Kidney glomerular epithelial cell (primary cell): Measurements from ENCODE around the gene CADPS.

Experiments used
- DNase-seq: peaks from one replicate; lab custom pipeline; 2025; lab: John Stamatoyannopoulos, UW

CADPS gene

GRCh38 chr3:62749130-62749529, 126.1 kb downstream of the CADPS start:
- DNase-seq: no peak

GRCh38 chr3:62737449-62737848, 137.8 kb downstream of the CADPS start:
- DNase-seq: no peak

DNA sequence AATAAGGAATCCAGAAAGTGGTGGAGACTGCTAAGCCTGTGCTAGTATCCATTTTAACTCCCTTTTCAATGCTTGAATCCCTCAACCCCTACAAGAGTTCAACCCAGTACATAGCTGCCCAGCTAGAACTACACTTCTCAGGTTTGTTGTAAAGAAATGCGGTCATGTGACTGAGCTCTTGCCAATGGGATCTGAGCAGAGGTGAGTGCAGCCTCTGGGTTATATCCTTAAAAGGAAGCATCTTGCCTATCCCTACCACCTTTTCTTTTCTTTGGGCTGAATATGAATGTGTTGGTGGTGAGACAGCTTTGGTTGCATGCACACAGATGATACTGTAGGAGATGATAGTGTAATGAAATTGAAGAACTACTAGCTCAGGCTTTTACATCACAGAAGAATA, 139.7 kb downstream of the CADPS start:
- DNase-seq: no peak

GRCh38 chr3:62732183-62732904, 142.9 kb downstream of the CADPS start:
- no peak for DNase-seq

DNA sequence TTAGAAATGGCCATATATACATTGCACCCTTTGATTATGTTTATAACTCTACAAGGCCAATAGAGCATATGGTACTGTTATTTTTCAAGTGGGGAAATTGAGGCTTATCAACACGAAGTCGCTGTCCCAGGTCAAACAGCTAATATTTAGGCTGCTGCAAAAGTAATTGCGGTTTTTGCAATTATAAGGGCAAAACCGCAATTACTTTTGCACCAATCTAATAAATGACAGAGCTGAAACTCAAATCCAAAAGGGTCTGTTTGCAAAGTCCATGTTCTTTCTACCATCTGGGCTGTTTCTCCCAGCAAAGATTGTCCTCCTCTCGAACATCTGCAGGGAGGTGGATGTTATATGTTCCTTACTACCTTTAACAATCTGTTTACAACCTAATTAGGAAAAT, 147.2 kb downstream of the CADPS start:
- no peak for DNase-seq

GRCh38 chr3:62727536-62727935, 147.7 kb downstream of the CADPS start:
- DNase-seq: no peak

DNA sequence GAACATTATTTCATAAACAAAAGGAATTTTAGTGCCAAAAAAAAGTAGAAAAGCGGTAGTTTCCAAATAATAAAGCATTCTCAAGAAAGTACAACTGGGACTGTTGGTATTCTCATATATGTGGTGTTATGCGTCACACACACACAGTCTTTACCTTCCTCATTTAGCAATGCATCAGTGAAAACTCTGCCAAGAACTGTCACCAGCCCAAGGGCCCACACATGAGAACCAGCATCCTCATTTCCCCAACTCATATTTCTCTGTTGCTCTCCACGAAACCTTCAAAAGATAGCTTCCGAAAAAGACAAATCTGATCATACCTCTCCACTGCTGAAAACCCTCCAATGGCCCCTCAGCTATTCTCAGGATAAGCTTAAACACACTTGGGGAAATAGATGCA, 150.7 kb downstream of the CADPS start:
- no peak for DNase-seq

DNA sequence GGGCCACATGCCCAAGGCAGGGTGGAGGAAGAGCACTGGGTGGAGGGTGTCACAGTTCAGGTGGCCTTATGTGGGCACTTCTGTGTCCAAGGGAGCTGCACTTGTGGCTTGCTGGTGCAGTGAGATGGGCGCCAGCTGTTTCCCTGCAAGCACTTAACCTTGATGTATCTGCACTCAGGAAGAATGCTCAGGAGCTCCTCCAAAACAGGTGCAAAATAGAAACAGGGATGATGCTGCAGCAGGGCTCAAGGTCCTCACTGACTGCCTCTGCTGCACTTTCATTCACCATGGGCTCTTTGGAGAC, 151.3 kb downstream of the CADPS start:
- DNase-seq: no peak

- no peak for DNase-seq
These were observed 151.9 kb downstream of the CADPS start for GRCh38 chr3:62723166-62723913.

- DNase-seq: no peak
These were observed 152.9 kb downstream of the CADPS start for GRCh38 chr3:62722344-62722743.

DNA sequence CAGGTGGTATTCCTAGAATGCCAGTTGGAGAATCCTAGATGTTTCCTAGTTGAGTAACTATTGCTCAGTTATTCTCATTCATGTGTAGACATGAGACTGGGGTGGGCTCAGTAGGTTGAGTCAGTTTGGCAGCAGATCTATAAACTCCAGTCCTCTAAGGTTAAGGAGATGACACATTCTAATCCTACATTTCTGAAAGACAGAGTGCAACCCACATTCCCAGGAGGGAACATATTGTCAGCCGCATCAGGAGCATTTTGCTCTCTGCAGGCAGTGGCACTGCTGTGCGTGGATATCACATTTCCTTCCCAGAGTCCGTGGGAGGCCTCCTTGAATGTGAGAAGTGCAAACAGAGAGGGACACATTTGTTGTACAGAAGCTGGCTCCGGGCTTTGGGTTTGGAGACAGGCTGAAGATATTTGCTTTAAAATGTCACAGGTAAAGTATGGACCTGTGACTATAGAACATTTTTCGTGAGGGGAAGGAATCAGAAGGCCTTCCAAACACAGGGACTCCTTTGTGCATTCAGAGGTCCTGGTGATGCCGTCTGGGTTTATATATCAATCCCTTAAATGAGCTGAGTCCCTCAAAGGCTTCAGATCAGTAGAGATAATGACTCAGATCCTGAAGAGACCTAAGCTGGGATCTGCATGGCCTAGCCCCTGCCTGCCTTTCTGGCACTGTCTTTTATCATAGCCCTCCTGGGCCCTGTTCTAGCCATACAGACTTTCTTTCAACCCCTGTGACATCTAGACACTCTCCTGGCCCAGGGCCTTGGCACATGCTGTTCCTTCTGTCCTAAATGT, 156.5 kb downstream of the CADPS start:
- no peak for DNase-seq

DNA sequence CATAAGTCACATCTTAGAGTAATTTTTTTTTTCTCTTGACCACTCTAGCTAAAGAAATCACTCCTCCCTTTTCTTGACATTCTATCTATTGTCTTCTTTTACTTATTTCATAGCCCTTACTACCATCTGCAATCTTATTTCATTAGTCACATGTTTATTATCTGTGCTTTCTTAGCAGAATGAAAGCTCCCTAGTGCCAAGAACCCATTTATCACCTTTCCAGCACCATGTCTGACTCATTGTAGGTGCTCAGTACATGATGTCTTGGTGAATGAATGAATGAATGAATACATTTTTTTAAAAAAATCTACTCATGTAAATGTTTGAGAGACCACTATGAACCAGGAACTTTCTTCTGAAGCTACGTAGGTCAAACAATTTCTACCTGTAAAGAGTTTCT, 157.2 kb downstream of the CADPS start:
- DNase-seq: no peak

DNA sequence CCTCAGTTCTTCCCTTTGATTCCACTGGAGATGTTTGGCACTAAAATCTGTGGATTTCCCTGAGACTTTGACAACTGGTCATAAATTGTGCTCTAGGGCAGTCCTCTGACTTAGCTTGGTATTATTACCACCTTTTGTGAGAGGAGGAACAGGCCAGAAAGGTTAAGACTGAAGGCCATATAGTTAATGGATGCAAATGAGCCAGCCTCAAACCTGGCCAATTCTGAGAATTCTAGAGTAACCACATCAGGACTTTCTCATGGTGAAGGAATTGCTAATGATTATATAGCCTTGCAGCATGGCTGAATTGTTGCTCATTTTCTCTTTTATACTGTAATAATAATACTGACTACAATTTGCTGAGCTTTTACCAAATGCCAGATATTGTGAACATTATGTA, 162.5 kb downstream of the CADPS start:
- no peak for DNase-seq

DNA sequence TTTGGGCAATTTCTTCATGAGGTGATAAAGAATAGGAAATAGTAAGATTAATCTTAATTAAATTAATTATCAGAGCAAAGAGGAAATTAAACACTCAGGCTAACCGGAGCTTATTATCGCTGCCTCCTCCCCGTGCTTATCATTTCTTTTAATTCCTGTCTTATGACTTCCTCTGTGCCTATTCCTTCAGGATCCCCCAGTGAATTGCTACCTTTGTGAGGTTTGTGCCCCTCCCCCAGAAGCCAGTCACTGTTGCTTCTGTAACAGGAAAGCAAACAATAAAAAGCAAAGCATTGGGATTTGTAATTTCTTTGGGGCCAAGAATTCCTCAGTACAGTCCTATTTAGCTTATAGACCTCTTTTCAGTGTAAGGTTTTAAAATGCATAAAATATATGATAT, 164.5 kb downstream of the CADPS start:
- DNase-seq: no peak

- no peak for DNase-seq
These were observed 166.4 kb downstream of the CADPS start for GRCh38 chr3:62708638-62709373.

GRCh38 chr3:62705721-62706120, 169.5 kb downstream of the CADPS start:
- DNase-seq: no peak

DNA sequence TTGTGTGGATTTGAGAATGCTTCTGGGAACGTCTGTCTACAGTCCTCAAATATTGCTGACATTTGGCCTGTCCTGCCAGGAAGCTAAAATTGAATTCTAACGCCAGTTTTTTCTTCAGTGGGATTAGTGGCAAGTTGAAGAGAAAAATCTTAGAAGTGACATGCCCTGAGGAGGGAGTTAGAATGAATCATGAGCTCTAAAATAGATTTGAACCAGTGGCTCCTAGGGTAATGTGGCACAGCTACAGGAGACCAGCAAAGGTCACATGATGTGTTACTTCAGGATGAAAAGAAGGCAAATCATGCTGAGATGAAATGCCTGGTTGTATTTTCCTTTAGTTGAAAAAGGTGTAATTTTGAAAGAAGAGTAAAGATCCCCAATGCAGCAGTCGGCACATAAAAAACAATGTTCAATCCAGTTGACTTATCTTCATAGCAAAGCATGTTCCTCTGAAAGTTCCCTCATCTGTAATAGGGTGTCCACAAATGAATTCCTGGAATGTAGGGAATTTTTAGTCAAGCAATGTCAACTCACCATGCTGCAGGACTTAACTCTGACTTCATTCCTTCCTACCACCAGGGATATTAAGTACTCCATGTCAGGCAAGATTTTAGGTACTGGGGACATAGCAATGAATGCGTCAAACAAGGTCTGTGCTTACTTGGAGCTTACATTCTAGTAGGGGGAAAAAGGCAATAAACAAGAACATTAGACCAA, 171.6 kb downstream of the CADPS start:
- DNase-seq: no peak

DNA sequence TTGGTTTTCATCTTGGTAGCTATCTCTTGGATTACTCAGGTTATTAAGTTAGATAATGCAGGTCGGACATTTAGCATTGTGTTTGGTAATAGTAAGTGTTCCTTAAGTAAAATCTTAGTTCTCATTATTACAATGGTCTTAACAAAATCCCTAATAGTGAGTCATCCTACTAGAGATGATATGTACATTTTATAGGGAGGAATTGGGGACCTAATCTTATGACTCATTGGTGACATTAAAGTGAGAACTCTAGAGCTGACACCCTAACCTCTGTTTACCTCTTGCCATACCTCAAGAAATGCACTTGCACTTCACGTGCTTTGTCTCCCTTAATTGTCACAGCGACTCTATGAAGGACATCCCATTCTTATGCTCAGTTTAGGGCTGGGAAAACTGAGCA, 174.9 kb downstream of the CADPS start:
- no peak for DNase-seq

DNA sequence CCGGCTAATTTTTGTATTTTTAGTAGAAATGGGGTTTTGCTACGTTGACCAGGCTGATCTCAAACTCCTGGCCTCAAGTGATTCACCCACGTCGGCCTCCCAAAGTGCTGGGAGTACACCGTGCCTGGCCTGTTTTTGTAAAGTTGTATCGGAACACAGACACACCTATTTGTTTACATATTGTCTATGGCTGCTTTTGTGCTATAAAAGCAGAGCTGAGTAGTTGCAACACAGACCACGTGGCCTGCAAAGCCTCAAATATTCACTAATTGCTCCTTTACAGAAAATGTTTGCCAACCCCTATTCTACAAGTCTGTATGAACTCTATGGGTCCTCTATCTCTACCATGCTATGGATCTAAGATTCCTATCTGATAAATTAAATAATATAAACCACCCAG, 175.5 kb downstream of the CADPS start:
- DNase-seq: no peak

DNA sequence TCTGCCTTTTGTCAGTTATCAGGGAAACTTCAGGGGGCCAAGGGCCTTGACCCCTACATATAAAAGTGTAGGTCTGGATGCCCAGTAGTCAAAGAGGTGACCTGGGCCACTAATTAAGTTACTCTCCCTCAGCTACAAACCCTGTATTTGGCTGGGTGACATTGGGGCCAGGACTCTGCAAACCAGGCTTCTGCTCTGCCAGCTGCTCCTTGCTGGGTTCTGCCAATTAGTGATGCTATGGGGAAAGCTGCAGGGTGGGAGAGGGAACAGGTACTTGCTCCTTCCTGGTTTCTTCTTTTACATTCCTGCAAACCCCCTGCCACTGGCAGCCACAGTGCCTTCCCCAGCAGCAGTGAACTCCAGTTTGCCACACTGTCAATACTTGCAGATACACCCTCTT, 179.2 kb downstream of the CADPS start:
- no peak for DNase-seq

DNA sequence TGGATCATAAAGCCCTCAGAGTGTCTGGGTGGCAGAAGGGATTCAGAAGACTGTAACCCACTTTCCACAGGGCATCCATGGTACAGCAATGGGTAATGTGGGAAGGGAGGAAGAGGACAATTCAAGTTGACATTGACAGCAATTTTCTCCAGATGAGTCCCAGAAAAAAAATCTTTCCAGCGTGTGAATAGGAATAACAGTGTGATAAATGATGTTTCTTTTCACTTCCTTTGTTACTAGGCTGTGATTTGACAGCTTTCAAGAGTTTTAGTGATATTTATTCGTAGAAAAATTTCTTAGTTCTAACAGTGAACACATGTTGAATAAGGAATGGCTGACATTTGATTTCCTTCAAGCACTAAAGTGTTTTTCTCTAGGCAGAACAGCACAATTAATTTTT, 186.4 kb downstream of the CADPS start:
- DNase-seq: no peak

DNA sequence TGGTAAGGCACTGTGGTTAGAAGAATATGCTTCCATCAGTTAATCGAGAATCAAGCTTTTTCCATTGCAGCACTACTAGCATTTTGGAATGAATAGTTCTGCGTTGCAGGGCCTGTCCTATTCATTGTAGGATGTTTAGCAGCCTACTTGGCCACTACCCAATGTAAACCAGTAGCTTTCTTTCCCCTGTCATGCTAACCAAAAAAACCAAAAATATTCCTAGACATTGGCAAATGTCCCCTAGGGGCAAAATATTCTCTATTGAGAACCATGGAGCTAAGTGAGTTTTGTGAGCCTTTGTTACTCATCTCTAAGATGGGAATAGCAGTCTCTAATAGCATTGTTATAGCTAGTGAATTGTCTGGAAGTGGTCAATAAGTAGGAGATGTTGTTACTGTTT, 187.2 kb downstream of the CADPS start:
- no peak for DNase-seq
